H1 (cell line): ENCODE data around the gene MYO1D. TPM values are rescaled to one million over a fixed set of nuclear protein-coding genes. Genes with fewer than 3 reads are reported as not detected.

Source experiments
- CTCF ChIA-PET: fragments of 300-600 bp; sonication (Branson Sonifier 250); formaldehyde crosslinking; loops from one replicate; lab custom pipeline; 2021; ENCODE audit not compliant: partially characterized antibody; lab: Charles Lee
- POLR2A ChIA-PET: fragments of 300-600 bp; sonication (Branson Sonifier 250); formaldehyde crosslinking; loops from one replicate; lab custom pipeline; 2021; ENCODE audit warnings: inconsistent platforms; ENCODE audit not compliant: partially characterized antibody; lab: Charles Lee
- DNase-seq, 2 experiments: peaks; one replicate each; pipeline versions ENCODE4 v3.0.0 to v3.0.0-alpha.2; 2010 to 2022; ENCODE audit warnings: low spot score in 2 of 2, low read depth in 1 of 2, mixed read lengths in 1 of 2
- FAIRE-seq: peaks from 2 replicates; lab custom pipeline; 2011; peaks lifted over from hg19 to GRCh38; lab: Jason Lieb, UNC
- H2AFZ ChIP-seq: 2 replicates; pipeline ENCODE4 v1.8.1; 2012; ENCODE audit warnings: low read length, inconsistent platforms
- H2AK5ac ChIP-seq: 2 replicates; pipeline ENCODE4 v1.6.1; 2013; ENCODE audit warnings: low read depth, low read length
- H2BK120ac ChIP-seq: replicated peaks from 2 replicates; pipeline ENCODE3; 2013; ENCODE audit warnings: low read depth, low read length, inconsistent platforms
- H2BK12ac ChIP-seq: 2 replicates; pipeline ENCODE4 v1.6.1; 2013; ENCODE audit warnings: low read depth, low read length
- H2BK15ac ChIP-seq: 2 replicates; pipeline ENCODE4 v1.6.1; 2013; ENCODE audit warnings: low read length
- H2BK20ac ChIP-seq: 2 replicates; pipeline ENCODE4 v1.6.1; 2013; ENCODE audit warnings: low read length
- H2BK5ac ChIP-seq: 2 replicates; pipeline ENCODE4 v1.6.1; 2013; ENCODE audit warnings: low read depth, low read length
- H3K14ac ChIP-seq: 2 replicates; pipeline ENCODE4 v1.6.1; 2013; ENCODE audit warnings: inconsistent platforms; ENCODE audit not compliant: insufficient read length
- H3K18ac ChIP-seq: 2 replicates; pipeline ENCODE4 v1.6.1; 2013; ENCODE audit warnings: low read length; ENCODE audit errors: extremely low read depth
- H3K23ac ChIP-seq: 2 replicates; pipeline ENCODE4 v1.6.1; 2013; ENCODE audit warnings: inconsistent platforms; ENCODE audit not compliant: insufficient read length
- H3K23me2 ChIP-seq: 2 replicates; pipeline ENCODE4 v1.6.1; 2013; ENCODE audit warnings: low read depth, low read length
- H3K27ac ChIP-seq: 2 replicates; pipeline ENCODE4 v1.6.1; 2011; ENCODE audit warnings: low read depth, low read length, inconsistent platforms
- H3K27me3 ChIP-seq, 4 experiments: replicated peaks in 1 of 4; 1 replicate in 1 of 4; 2 replicates in 3 of 4; pipeline versions ENCODE4 v1.6.1 to v1.8.1; 2011 to 2013; ENCODE audit warnings: low read length in 3 of 4, mild to moderate bottlenecking in 3 of 4, inconsistent platforms in 2 of 4, mixed read lengths in 2 of 4, moderate library complexity in 1 of 4; ENCODE audit not compliant: control insufficient read depth in 3 of 4, insufficient read depth in 3 of 4; ENCODE audit errors: extremely low read depth in 1 of 4
- H3K36me3 ChIP-seq, 4 experiments: 2 replicates each; pipeline versions ENCODE4 v1.6.1 to v1.8.1; 2011 to 2013; ENCODE audit warnings: mild to moderate bottlenecking in 4 of 4, low read length in 3 of 4, moderate library complexity in 2 of 4, control low read depth in 1 of 4, inconsistent platforms in 1 of 4; ENCODE audit not compliant: insufficient read depth in 4 of 4, control insufficient read depth in 2 of 4
- H3K4ac ChIP-seq: replicated peaks from 2 replicates; pipeline ENCODE3; 2013; ENCODE audit warnings: low read length, low read depth, mixed read lengths, inconsistent platforms; ENCODE audit not compliant: insufficient read length
- H3K4me1 ChIP-seq, 4 experiments: replicated peaks in 1 of 4; 1 replicate in 1 of 4; 2 replicates in 3 of 4; pipeline versions ENCODE4 v1.6.1 to v1.8.1; 2011 to 2013; ENCODE audit warnings: low read length in 3 of 4, inconsistent platforms in 2 of 4, mixed read lengths in 1 of 4; ENCODE audit not compliant: insufficient read depth in 4 of 4, control insufficient read depth in 3 of 4
- H3K4me2 ChIP-seq, 2 experiments: 2 replicates each; pipeline versions ENCODE4 v1.6.1 to v1.8.1; 2011 to 2013; ENCODE audit warnings: low read depth in 2 of 2, low read length in 2 of 2, control low read depth in 1 of 2, inconsistent platforms in 1 of 2, mild to moderate bottlenecking in 1 of 2; ENCODE audit not compliant: insufficient read depth in 1 of 2
- H3K4me3 ChIP-seq, 4 experiments: fragments of 200-600, 300-600 bp in 1 of 4; sonication (generic), shearing (Covaris generic), sonication (Bioruptor Twin) in 1 of 4; 2 replicates each; pipeline versions ENCODE4 v1.5.1 to v1.8.1; 2011 to 2016; ENCODE audit warnings: low read length in 4 of 4, low read depth in 3 of 4, control low read depth in 2 of 4, inconsistent platforms in 2 of 4, mild to moderate bottlenecking in 2 of 4, mixed read lengths in 1 of 4, moderate library complexity in 1 of 4; ENCODE audit not compliant: insufficient read depth in 2 of 4; ENCODE audit errors: extremely low read depth in 1 of 4
- H3K56ac ChIP-seq: replicated peaks from 2 replicates; pipeline ENCODE3; 2013; ENCODE audit warnings: low read depth, mild to moderate bottlenecking, mixed read lengths, low read length, inconsistent platforms; ENCODE audit not compliant: insufficient read length
- H3K79me1 ChIP-seq: 2 replicates; pipeline ENCODE4 v1.6.1; 2013; ENCODE audit warnings: low read depth, low read length, control low read depth
- H3K79me2 ChIP-seq, 2 experiments: 2 replicates each; pipeline versions ENCODE4 v1.6.1 to v1.8.1; 2012 to 2013; ENCODE audit warnings: low read length in 2 of 2, mild to moderate bottlenecking in 2 of 2, inconsistent platforms in 1 of 2; ENCODE audit not compliant: insufficient read depth in 2 of 2, control insufficient read depth in 1 of 2
- H3K9ac ChIP-seq, 4 experiments: replicated peaks in 1 of 4; 1 replicate in 1 of 4; 2 replicates in 3 of 4; pipeline versions ENCODE4 v1.6.1 to v1.8.1; 2011 to 2013; ENCODE audit warnings: low read depth in 3 of 4, low read length in 3 of 4, control low read depth in 2 of 4, mild to moderate bottlenecking in 2 of 4, moderate library complexity in 2 of 4, inconsistent platforms in 1 of 4; ENCODE audit errors: extremely low read depth in 1 of 4
- H3K9me3 ChIP-seq, 2 experiments: 2 replicates each; pipeline versions ENCODE4 v1.6.1 to v1.8.1; 2012 to 2013; ENCODE audit warnings: mild to moderate bottlenecking in 2 of 2, moderate library complexity in 2 of 2, control low read depth in 1 of 2, inconsistent platforms in 1 of 2, low read depth in 1 of 2, low read length in 1 of 2, mixed read lengths in 1 of 2; ENCODE audit not compliant: insufficient read depth in 2 of 2
- H4K20me1 ChIP-seq, 2 experiments: replicated peaks in 1 of 2; 2 replicates each; pipeline versions ENCODE3 to v1.8.1; 2011 to 2013; ENCODE audit warnings: inconsistent platforms in 2 of 2, low read length in 2 of 2, mild to moderate bottlenecking in 1 of 2; ENCODE audit not compliant: insufficient read depth in 2 of 2, control insufficient read depth in 1 of 2
- H4K5ac ChIP-seq: 2 replicates; pipeline ENCODE4 v1.6.1; 2013; ENCODE audit warnings: low read length, low read depth, mixed read lengths, inconsistent platforms; ENCODE audit not compliant: insufficient read length
- H4K8ac ChIP-seq: 2 replicates; pipeline ENCODE4 v1.8.0; 2013; ENCODE audit warnings: mild to moderate bottlenecking, moderate library complexity, low read length, inconsistent platforms; ENCODE audit not compliant: insufficient read depth; ENCODE audit errors: extremely low read depth
- H4K91ac ChIP-seq: replicated peaks from 2 replicates; pipeline ENCODE3; 2013; ENCODE audit warnings: low read length, mixed read lengths, inconsistent platforms; ENCODE audit not compliant: insufficient read length
- MAFK ChIP-seq: IDR thresholded peaks from 2 replicates; pipeline ENCODE4 v1.6.1; 2012; ENCODE audit warnings: low read depth, mild to moderate bottlenecking, improper control_type of control experiment, low read length
- SP4 ChIP-seq: IDR thresholded peaks from 2 replicates; pipeline ENCODE4 v1.6.1; 2012; ENCODE audit warnings: low read length, inconsistent platforms
- WGBS, 2 experiments: shearing (Covaris generic) in 1 of 2; methylation state at CpG; one replicate each; pipeline versions ENCODE4 v1.1.6 to v1.1.7; 2013 to 2015; ENCODE audit warnings: low lambda C conversion rate in 2 of 2, mixed read lengths in 2 of 2, inconsistent platforms in 1 of 2, low coverage in 1 of 2, missing lambda C conversion rate in 1 of 2; ENCODE audit not compliant: insufficient replicate concordance in 2 of 2, insufficient coverage in 1 of 2, insufficient read length in 1 of 2; ENCODE audit errors: extremely low coverage in 1 of 2, missing lambda C conversion rate in 1 of 2; 5-methylcytosine and 5-hydroxymethylcytosine counted together
- polyA plus RNA-seq, 7 experiments: library from polyadenylated mRNA; depleted of rRNA in 3 of 7; stranded (reverse) in 5 of 7; unstranded in 2 of 7; fragments of >200 nt in 5 of 7; fragments of 200-250 nt in 2 of 7; gene quantifications; 1 replicate in 5 of 7; 2 replicates in 1 of 7; 4 replicates in 1 of 7; pipeline versions ENCODE4 v1.2.1 to v1.2.3, GENCODE V29; 2011 to 2013; ENCODE audit warnings: missing spikeins in 2 of 7, mixed read lengths in 2 of 7
- total RNA-seq: library from RNA; stranded (reverse); fragmentation: NEBNext Ultra II Directional; extraction: Animal tissue kit (Norgen Biotek cat#: 25700); gene quantifications from 2 replicates; pipeline ENCODE4 v1.2.1, GENCODE V29; 2021

The MYO1D gene
- total and polyA plus RNA-seq, 2 of the 8 experiments (the other 6 are each of a cell fraction or from before 2014, with no cell fraction given), result 6.5 to 25.4 TPM

DNA sequence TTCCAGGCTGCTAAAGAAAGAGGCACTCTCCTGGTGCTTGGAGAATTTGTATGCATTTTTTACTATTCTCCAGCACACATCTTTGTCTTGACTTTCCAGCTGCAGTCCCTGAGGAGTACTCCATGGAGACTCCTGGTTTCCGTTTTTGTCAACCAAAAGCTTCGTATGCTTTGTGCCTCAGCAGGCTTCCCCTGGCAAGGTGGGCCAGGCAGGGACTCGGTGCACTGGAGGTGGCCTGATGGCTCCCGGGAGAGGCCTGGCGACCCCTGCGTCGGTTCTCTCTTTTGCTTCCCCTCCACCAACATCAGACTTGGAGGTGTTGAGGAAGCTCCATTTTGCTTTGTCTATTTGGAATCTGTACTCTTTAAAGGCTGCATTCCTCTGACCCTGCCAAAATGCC lies 366.5 kb downstream of the MYO1D start:
- Histone ChIP-seq H2BK12ac (no peak overlapping the region), H3K9ac (no peak overlapping the region), H2BK120ac (no peak overlapping the region), H2AK5ac (no peak overlapping the region), H3K56ac (no peak overlapping the region), H3K4me3 (no peak overlapping the region), H2AFZ (no peak overlapping the region), H3K23me2 (no peaks in the 10 kb centered on the region), H3K23ac (no peak overlapping the region), H4K20me1 (no peaks in the 10 kb centered on the region), H3K14ac (no peak overlapping the region), H3K79me2 (no peaks in the 10 kb centered on the region), H3K27me3 (peaks cover 0 to 1% (median 0%) of the 10 kb centered on the region in 4 experiments; a peak in 1 of 7 replicates), H3K27ac (no peak overlapping the region), H4K5ac (no peak overlapping the region), H3K4me1 (no peaks in the 10 kb centered on the region), H3K18ac (no peak overlapping the region), H2BK5ac (no peak overlapping the region), H3K36me3 (no peaks in the 10 kb centered on the region), H2BK20ac (no peak overlapping the region), H4K8ac (no peak overlapping the region), H3K9me3 (no peaks in the 10 kb centered on the region), H3K79me1 (no peaks in the 10 kb centered on the region), H3K4ac (no peak overlapping the region), H4K91ac (no peak overlapping the region), H2BK15ac (no peak overlapping the region), H3K4me2 (no peak overlapping the region)
- POLR2A ChIA-PET, result interaction anchor here (0.5 to 0.7 kb wide), 2 partner anchors 16 to 122 kb away, joined by 3 read pairs; no protein-coding TSS in a partner anchor
- no peak for TF ChIP-seq MAFK
- no peak for TF ChIP-seq SP4
- CTCF ChIA-PET, result interaction anchor here (0.7 to 1.5 kb wide), 3 partner anchors 13 to 19 kb away, joined by 3 read pairs; no protein-coding TSS in a partner anchor
- DNase-seq (no peak), FAIRE-seq (no peak)
- 86% methylated on average over 7 of the region's 7 CpGs; no CpG with 5 or more reads in 1 of the 2 experiments for WGBS, 2 experiments
